Putamen (tissue), 1 donor: ENCODE results near the gene PRLR.
"Not testable (repeated sequence)": the region's sequence is repeated elsewhere in the genome, so short reads cannot be mapped to it uniquely, and the experiment has no call there.

Experiments used
- DNase-seq: peaks from one replicate; pipeline ENCODE4 v3.0.0-alpha.2; 2016; ENCODE audit warnings: low spot score

Gene PRLR

DNA sequence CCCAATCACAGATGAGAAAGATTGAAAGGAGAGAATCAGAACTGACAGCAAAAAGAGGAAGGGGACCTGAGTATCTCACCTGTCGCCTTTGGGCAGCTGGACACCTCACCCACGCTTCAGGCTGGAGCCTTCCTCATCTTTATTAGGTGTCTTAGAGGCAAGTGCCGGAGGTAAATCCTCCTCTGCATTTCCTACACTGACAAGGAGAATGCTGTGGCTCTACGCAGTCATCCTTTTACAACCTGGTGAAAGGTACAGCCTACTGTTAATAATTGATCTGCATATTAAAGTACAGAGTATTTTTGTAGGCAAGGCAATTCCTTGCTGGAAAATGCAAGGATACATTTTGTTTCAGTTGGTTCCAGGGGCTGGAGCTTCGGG, 34.8 kb downstream of the PRLR start:
- no peak for DNase-seq

DNA sequence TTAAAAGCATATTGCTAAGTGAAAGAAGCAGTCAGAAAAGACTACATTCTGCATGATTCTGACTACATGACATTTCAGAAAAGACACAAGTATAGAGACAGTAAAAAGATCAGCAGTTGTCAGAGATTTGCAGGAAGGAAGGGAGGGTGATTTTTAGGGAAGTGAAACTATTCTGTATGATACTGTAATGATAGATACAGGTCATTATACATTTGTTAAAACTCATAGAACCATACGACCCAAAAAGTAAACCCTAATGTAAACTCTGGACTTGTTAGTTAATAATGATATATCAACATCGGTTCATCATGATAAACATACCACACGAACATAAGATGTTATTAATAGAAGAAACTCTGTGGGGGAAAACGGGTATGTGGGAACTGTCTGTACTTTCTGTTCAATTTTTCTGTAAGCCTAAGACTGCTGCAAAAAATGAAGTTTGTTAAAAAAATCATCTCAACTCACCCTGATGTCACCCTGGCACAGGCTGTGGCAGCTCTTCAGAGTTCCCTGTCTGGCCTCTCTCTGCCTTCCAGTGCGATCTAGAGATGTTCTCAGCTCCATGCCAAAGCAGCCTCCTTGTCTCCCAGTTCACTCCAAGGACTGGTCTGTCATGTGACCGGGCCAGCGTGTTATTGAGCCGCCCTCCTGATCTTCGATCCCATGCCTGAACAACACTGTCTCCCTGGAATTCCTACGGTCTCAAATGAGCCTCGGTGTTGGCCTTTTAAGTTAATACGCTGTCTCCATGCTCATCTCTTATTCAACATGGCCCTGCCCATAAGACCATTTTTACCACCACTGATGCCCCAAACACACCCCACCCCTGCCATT, 35.4 kb downstream of the PRLR start:
- DNase-seq = no peak

DNA sequence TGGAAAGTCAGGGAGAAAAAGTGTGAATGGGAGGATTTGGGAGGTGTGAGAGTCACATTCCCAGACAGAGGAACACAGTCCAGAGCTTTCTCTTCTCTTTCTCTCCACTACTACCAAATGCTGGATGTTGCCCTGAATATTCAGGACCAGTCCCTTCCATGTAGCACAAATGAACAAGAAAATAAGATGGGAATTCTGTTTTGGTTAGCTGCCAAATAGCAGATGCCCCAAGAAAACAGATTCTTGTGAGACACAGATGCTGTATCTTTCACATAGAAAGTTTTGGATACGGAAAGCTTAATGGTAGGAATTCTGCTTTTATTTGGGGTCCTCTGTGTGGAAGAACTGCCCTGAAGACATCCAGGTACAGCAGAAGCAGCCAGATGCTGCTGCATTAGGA, 37.8 kb downstream of the PRLR start:
- no peak for DNase-seq

DNA sequence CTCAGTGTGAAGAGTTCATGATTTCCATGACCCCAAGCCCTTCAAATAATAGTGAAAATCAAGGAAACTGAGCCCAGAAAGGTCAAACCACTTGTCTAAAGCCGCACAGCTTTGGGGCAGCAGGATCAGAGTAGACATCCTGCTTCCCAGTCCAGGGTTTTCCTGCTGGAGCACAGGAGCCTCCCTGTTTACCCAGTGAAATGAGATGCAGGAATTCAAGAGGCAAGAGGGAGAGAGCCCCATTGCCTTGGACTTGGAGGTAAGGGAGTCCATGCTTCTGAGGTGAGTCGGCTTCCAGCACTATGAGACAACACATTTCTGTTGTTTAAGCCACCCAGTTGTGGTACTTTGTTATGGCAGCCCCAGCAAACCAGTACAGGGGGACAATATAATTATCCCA, 40.5 kb downstream of the PRLR start:
- not testable (repeated sequence) for DNase-seq

DNA sequence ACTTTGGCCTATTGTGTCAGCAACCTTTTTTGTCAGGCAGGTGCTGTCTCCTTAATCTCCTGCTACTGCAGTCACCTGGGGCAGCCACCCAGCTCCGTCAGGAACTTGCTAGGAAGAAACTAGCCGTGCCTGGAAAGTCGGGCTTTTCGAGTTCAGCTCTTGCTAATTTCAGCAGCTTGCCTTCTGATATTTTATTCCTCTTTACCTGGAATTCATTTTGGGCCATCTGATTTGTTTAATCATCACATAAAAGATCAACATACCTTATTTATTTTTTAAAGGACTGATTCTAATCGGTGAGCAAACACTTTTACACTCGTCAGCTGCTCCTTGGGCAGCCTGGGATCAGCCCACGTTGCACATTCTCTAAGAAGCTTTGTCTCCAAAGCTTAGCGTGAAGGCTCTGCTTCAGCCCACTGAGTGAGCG, 42.2 kb downstream of the PRLR start:
- no peak for DNase-seq

DNA sequence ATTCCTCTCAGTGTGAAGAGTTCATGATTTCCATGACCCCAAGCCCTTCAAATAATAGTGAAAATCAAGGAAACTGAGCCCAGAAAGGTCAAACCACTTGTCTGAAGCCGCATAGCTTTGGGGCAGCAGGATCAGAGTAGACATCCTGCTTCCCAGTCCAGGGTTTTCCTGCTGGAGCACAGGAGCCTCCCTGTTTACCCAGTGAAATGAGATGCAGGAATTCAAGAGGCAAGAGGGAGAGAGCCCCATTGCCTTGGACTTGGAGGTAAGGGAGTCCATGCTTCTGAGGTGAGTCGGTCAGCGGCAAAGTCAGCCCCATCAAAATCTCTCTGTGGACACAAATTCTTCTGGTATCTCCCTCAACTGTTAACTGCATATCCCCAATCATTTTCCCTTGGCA, 42.7 kb downstream of the PRLR start:
- DNase-seq = not testable (repeated sequence)

DNA sequence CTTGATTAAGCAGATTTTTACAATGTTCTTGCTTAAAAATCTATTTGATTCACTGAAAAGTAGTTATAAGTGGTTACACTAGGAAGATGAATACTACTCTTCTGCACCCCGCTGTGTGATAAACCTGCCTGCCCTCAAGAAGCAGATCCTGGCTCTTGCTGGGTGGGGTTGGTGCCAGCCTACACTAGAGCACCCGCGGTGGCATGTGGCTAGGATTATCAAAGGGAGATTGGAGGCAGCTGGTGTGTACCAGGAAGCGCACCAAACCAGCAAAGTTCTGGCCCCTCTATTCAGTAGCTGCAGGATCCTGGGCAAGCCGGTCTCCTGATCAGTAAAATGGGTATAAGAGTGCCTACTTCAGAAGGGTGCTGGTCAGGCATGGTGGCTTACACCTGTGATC, 43.5 kb downstream of the PRLR start:
- no peak for DNase-seq

DNA sequence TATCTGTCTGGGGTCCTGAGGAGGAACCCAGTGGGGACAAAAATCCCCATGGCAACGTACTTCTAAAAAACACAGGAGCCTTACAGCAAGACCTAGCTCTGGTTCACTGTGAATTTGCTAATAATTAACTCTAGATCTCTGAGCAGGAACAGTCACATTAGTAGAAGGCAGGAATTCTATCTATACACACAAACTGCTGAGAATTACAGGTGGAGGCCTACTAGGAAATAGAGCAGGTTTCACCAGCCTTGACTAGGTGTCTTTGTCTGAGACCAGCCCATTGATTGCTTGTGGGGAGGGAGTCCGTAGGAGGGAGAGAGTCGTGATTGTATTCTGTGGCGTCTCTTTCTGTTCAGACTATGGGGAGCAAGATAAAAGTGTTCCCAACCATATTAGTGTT, 44.8 kb downstream of the PRLR start:
- no peak for DNase-seq

DNA sequence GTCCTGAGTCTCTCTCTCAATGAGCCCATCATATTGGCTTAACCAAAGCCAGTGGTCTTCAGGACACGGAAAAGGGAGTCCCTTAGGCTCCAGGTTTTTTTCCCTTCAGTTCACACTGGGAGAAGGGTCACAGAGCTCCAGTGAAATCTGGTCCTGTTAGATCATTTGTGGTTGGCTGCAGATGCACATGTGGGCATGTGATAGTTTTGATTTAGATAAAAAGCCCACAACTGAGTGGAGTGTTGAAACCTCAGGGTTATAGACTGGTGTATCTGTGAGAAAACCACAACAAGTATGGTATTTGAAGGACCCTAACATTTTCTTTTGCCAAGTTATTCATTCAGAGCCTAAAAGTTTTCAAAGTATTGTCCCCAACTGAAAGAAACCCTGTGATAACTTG, 46.7 kb downstream of the PRLR start:
- no peak for DNase-seq

DNA sequence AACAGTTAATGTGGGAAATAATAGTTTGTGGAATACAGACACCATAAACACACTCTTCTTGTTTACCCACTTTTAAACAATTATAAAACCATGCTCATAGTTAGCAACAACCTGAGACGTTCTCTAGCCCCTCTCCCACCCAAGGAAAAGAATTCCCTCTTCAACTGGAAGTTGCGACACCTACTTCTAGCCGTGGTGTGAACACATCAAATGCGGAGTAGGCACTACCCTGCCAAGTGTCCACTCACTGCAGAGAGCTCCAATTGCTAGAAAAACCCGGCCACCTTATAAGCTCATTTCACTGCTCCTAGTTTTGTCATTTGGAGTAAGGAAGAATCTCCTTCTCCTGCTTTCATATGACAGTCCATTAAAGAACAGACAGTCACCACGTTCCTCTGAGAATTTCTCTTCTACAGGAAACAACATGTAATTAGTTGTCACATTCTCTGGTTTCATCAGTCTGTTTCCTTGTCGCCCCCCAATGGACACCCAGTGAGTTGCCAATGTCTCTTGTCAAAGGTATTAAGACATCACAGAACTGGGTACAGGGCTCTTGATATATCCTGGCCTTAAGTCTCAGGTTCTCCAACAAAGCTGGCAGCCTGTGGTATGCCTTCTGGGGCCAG, 47.3 kb downstream of the PRLR start:
- no peak for DNase-seq

DNA sequence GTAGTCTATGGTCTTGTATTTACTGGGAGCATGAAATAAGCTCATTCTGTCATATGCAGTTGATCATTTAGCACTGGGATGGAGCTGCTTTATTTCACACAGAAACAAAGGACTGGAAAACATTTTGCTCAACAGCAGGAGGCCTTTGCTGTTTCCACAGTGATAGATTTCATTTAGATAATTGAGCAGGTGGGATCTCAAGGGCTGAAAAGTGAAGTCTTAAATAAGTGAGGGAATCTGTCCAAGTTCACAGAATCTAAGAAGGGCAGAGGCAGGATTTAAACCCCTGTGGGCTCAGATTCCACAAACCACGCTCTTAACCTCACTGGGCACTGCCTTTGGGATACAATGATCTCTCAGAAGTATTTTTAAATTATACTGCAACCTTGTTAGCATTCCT, 47.8 kb downstream of the PRLR start:
- no peak for DNase-seq

DNA sequence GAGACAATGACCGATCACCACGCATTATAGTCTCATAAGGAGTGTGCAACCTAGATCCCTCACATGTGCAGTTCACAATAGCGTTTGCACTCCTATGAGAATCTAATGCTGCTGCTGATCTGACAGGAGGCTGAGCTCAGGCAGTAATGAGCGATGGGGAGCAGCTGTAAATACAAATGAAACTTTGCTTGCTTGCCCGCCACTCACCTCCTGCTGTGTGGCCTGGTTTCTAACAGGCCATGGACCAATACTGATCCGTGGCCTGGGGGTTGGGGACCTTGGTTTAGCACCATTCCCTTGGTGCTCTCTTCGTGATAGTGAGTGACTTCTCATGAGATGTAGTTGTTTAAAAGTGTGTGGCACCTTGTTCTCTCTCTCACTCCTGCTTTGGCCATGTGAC, 50.2 kb downstream of the PRLR start:
- no peak for DNase-seq

DNA sequence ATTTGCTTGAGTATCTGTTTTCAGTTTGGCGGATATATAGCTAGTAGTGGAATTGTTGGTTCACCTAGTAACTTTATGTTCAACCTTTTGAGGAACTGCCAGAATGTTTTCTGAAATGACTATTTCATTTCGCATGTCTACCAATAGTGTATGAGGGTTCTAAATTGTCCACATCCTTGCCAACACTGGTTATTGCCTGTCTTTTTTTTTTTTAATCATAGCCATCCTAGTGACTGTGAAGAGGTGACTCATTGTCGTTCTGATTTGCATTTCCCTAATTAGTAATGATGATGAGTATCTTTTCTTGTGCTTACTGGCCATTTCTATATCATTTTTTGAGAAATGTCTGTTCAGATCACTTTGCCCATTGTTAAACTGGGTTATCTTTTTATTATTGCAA, 52.5 kb downstream of the PRLR start:
- DNase-seq = no peak

DNA sequence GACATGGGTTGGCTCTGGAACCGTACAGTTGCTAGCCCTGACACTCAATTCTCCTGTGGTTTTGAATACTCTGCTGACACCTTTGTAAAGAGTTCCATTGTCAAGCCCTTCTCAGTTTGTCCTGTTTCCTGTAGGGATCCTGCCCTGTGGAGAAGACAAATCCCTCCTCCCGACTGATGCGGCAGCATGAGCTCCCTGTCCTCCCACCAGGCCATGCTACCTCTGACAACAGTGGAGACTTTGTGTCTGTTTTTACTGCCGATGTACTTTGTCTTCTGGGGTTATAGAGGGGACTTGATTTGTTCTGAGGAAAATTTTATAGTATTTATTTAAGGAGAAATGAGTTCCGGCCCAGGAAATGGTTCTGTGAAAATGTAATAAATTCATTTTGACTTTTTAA, 57.8 kb downstream of the PRLR start:
- DNase-seq = no peak

DNA sequence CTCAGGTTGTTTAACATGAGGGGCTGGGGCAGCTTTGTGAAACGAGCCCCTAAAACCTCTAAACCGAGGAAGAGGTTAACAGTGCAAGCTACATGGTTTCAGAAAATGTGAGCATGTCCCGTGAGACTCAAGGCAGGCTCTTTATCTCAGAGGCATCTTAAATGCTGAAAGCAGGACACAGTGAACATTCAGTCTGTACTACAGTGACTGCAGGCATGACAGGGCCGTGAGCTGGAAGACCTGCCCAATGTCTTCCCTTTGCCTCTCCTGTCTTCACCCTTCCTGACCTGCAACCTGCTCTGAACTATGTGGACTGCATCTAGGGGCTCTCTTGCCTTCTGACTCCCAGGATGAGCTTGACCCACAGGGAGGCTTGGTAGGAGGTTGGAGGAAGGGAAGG, 58.3 kb downstream of the PRLR start:
- DNase-seq = no peak

DNA sequence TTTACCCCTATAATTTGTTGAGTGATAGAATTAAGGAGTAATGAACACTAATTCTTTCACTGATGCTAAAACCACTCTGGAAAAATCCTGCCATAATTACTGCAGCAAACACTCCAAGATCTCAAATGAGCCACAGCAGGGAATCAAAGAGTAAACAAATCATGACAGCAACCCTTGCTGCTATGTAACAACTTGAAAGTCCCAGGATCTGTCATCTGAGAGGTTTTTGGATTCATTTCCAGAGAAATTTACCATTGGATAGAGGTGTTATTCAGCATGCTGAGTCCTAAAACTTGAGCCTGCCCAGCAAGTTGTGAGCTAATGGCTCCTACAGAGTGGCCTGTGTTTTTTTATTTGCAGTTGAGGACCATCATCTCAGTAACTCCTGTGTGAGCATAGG, 59.2 kb downstream of the PRLR start:
- DNase-seq = no peak

DNA sequence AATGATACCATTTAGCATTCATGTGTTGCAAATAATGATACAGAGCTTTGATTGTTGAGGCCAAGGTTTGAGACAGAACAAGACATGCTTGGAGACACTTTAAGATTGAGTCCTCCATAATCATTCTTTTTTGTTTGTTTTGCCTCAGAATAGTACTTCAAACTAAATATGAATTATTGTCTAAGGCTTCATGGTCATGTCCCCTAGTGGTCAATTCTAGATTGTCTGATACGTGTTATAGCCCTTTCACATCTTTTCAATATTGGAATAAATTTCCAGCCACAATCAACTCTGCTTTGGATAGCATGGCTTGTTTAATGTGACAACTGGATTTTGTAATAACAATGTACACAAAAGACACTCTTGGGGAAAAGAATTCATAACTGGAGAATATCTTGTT, 64.2 kb downstream of the PRLR start:
- no peak for DNase-seq

DNA sequence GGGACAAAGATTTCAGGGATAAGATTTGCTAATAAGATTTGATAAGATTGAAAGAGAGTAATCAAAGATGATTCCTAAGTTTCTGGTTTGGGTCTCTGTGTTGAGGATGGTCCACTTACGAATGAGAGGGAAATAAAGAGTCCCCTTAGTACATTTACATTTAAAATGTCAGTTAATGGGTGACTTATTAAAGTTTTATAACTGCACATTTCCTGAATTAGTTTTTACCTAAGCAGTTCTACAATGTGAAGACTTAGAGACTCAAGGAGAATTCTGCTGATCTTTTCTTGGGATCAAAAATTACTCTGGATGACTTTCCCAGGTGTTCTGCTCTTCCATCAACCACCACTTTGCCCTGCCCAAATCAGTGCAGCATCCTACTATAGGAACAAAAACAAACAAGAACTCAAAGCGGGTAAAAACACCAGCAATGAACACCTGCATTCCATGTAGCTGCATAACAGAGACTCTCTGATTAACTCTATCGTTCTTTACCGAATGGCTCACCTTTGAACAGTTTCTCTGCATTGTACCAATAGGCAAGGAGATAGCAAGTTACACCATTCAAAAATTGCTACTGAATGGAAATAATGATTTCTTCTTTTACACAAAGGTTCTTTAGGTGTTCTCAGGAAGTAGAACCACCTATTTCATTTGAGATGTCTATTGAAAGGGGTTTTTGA, 65.3 kb downstream of the PRLR start:
- DNase-seq = no peak

DNA sequence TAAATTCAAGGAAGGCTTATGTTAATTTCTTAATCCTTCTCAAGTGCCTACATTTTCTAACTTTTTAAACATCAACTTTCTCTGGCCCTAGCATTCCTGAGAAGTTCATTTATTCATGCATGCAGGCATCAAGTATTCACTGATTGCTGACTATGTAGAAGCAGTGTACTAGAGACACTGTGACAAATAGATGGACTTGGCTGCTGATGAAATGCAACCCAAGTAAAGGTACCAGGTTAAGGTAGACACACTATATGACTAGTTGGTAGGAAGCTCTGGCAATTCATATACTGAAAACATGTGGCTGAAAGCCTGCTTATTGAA, 66.6 kb downstream of the PRLR start:
- no peak for DNase-seq

DNA sequence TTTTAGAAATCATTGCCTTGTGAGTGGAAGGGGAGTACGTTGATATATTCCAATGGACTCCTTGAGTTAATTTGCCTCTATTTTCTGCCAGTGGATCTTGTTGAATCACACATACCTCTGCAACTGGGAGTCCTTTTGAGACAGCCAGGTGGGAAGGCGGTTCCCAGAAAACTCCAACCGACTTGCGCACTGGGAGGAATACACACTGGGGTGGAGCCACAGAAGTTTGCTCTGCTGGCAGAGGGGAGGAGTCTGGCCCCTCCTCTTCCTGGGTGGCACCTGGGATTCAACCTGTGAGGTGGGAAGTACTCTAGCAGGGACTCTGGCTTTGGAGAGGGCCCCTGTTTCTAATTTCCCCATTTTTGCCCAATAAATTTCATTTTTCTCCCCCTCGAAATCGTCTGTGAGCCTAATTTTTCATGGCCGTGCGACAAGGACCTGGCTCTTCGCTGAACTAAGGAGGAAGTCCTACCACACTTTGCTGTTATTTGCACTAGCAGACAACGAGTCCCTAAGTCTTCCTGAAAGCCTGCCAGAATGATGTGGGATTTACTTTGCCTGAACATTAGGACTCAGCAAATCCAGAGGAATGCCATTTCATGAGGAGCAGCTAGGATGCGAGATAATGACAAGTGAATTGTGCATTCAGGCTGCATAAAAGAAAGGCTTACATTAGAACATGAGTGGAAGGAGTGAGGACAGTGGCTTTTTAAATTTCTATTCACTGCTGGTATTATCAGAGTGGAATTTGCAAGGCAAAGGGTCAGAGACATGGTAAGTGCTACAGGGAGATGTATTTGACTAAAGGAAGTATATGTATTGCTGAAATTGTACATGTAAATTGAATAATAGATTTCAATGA, 67.2 kb downstream of the PRLR start:
- DNase-seq = no peak

DNA sequence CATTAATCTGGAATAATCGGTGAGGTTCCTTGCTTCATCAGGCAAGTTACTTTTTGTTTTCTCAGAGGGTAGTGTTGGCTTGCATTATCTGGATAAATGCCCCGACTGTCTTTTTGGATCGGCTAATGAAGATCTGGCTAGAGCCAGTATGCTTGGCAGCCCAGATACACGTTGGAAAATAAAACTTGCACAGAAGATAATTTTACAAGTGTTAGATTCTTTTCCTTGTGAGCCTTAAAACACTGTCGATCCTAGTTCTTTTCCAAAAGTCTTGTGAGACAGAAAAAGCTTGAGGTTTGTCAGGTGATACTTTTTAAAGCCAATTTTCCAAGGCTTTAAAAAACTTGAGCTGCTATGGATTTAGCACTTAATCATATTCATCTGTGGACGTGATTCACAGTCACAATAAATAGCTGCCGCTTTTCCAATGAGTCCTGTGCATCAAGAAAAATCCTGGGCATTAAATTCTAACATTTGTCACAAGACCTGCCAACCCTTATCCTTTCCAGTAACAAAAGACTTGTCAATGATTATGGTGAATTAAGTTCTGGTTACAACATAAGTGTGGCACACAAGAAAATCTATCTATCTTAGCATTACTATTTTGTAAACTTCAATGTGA, 68.5 kb downstream of the PRLR start:
- DNase-seq = no peak

DNA sequence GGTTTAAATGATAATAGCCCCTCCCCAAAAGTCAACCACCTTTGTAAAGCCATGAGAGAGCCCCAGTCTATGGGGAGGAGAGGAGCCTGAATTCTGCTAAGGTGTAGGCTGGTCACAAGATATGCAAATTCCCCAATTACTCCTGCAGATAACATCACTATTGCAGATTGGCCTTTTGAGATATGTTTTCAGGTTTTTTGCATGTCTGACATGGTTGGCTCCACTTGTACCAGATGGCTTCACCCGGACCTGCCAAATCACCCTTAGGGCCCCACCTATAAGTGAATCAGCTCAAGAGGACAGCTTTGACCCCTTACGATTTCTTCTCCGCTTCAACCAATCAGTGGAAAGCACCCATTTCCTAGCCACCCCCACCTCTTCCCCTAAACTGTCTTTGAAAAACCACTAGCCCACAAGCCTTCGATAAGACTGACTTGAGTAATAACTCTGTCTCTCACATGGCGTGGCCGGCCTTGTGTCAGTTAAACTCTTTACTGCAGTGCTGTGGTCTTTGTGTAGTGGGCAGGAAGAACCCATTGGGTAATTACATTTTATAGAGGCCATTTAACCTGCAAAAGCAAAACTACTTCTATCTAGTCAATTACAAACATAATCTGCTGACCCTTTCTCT, 69.7 kb downstream of the PRLR start:
- no peak for DNase-seq
